ENCODE data around the gene RNF222. TPM values are rescaled to one million over a fixed set of nuclear protein-coding genes. Genes with fewer than 3 reads are reported as not detected.

Gene RNF222
- total and polyA plus RNA-seq, 10 of the 15 experiments (the other 5 are each of a cell fraction or from before 2014, with no cell fraction given) = not detected

DNA sequence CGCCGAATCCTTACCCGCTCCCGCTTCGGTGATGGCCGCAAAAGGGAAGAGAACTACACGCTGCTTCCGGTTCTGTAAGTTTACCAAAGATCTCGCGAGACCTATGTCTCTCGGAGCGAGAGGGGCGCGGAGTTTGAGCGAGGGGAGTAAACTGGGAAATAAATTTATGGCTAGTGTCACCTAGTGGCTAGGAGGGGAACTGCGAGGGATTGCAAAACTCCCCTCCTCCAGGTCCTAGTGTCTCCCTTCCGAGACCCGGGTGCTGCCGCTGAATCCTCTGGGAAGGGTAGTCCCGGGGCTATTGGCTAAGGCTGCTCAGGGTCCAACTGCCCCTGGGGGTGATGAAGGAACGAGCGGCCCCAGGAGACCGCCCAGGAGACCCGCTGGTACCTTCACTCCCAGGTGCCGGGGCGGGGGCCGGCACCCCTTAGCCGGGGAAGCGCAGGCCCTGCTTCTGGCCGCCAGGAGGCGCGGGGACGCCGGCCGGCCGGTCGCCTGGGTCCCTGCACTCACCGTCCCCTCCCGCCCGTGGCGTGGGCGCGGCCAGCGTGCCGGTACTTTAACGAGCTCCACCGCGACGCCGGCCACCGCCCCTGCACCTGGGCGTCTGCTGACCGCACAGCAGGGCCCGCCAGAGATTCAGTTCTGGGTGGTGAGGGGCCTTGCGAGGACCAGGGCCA lies 14.3 kb downstream of the RNF222 start, which contains the start of gene RPL26 (continued):
- TF ChIP-seq POLR2AphosphoS2 (IDR thresholded peaks at IDR 0.05; ENCODE audit: low read depth, low read length) = peak; percentile 91; the same call in 1 of the 2 replicates
- no peak for TF ChIP-seq MTA3 (IDR thresholded peaks at IDR 0.05; ENCODE audit: borderline replicate concordance, low read length)
- peak; percentile 96 for TF ChIP-seq POLR2A (IDR thresholded peaks at IDR 0.05; ENCODE audit: low read depth, low read length)
- TF ChIP-seq ZZZ3 (IDR thresholded peaks at IDR 0.05; ENCODE audit: control insufficient read depth, insufficient read length, low read depth) = no peak
- TF ChIP-seq EGR1 (IDR thresholded peaks at IDR 0.05; ENCODE audit: borderline replicate concordance in 1 of 2, low read depth in 2 of 2, low read length in 2 of 2) = peak in 1 of 2 experiments; percentile 84; a peak in 2 of 3 replicates
- TF ChIP-seq HDAC6 (IDR thresholded peaks at IDR 0.05; ENCODE audit: unreplicated experiment) = peak; percentile 71
- TF ChIP-seq GATAD2B (conservative IDR thresholded peaks at IDR 0.05; ENCODE audit: low read depth) = peak; percentile 94
- peak; percentile 71 for TF ChIP-seq SMAD1 (IDR thresholded peaks at IDR 0.05; ENCODE audit: low read depth, partially characterized antibody)
- TF ChIP-seq, protein P1, sequence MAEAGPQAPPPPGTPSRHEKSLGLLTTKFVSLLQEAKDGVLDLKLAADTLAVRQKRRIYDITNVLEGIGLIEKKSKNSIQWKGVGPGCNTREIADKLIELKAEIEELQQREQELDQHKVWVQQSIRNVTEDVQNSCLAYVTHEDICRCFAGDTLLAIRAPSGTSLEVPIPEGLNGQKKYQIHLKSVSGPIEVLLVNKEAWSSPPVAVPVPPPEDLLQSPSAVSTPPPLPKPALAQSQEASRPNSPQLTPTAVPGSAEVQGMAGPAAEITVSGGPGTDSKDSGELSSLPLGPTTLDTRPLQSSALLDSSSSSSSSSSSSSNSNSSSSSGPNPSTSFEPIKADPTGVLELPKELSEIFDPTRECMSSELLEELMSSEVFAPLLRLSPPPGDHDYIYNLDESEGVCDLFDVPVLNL (IDR thresholded peaks at IDR 0.05; ENCODE audit: low read depth, low read length) = 0 out of 2 replicates have a peak, but pooled peaks have one; percentile 73
- TF ChIP-seq NBN (IDR thresholded peaks at IDR 0.05) = peak; percentile 94
- TF ChIP-seq ATF7 (IDR thresholded peaks at IDR 0.05; ENCODE audit: low read depth) = peak; percentile 55; the same call in 1 of the 2 replicates
- TF ChIP-seq ZNF217 (IDR thresholded peaks at IDR 0.05) = peak; percentile 86
- peak; percentile 99 for TF ChIP-seq CHD2 (IDR thresholded peaks at IDR 0.05; ENCODE audit: borderline replicate concordance, low read depth, low read length)
- TF ChIP-seq SIN3A (IDR thresholded peaks at IDR 0.05; ENCODE audit: low read depth, low read length) = peak; percentile 57; the same call in 1 of the 2 replicates
- TF ChIP-seq, protein P2, sequence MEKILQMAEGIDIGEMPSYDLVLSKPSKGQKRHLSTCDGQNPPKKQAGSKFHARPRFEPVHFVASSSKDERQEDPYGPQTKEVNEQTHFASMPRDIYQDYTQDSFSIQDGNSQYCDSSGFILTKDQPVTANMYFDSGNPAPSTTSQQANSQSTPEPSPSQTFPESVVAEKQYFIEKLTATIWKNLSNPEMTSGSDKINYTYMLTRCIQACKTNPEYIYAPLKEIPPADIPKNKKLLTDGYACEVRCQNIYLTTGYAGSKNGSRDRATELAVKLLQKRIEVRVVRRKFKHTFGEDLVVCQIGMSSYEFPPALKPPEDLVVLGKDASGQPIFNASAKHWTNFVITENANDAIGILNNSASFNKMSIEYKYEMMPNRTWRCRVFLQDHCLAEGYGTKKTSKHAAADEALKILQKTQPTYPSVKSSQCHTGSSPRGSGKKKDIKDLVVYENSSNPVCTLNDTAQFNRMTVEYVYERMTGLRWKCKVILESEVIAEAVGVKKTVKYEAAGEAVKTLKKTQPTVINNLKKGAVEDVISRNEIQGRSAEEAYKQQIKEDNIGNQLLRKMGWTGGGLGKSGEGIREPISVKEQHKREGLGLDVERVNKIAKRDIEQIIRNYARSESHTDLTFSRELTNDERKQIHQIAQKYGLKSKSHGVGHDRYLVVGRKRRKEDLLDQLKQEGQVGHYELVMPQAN (conservative IDR thresholded peaks at IDR 0.05) = peak; percentile 86; the same call in 1 of the 2 replicates
- no peak for TF ChIP-seq CHD4 (IDR thresholded peaks at IDR 0.05)
- TF ChIP-seq MYB (IDR thresholded peaks at IDR 0.05; ENCODE audit: borderline replicate concordance, low read depth, low read length) = 0 out of 2 replicates have a peak, but pooled peaks have one; percentile 10
- TF ChIP-seq, protein P3, sequence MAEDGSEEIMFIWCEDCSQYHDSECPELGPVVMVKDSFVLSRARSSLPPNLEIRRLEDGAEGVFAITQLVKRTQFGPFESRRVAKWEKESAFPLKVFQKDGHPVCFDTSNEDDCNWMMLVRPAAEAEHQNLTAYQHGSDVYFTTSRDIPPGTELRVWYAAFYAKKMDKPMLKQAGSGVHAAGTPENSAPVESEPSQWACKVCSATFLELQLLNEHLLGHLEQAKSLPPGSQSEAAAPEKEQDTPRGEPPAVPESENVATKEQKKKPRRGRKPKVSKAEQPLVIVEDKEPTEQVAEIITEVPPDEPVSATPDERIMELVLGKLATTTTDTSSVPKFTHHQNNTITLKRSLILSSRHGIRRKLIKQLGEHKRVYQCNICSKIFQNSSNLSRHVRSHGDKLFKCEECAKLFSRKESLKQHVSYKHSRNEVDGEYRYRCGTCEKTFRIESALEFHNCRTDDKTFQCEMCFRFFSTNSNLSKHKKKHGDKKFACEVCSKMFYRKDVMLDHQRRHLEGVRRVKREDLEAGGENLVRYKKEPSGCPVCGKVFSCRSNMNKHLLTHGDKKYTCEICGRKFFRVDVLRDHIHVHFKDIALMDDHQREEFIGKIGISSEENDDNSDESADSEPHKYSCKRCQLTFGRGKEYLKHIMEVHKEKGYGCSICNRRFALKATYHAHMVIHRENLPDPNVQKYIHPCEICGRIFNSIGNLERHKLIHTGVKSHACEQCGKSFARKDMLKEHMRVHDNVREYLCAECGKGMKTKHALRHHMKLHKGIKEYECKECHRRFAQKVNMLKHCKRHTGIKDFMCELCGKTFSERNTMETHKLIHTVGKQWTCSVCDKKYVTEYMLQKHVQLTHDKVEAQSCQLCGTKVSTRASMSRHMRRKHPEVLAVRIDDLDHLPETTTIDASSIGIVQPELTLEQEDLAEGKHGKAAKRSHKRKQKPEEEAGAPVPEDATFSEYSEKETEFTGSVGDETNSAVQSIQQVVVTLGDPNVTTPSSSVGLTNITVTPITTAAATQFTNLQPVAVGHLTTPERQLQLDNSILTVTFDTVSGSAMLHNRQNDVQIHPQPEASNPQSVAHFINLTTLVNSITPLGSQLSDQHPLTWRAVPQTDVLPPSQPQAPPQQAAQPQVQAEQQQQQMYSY (CRISPR knock-in tag; IDR thresholded peaks at IDR 0.05) = no peak
- TF ChIP-seq CBX3 (IDR thresholded peaks at IDR 0.05; ENCODE audit: borderline replicate concordance, low read depth) = no peak
- peak; percentile 82 for TF ChIP-seq SP1 (IDR thresholded peaks at IDR 0.05; ENCODE audit: low read depth, low read length)
- TF ChIP-seq PAX5 (IDR thresholded peaks at IDR 0.05; ENCODE audit: borderline replicate concordance, low read depth, low read length) = no peak
- TF ChIP-seq TAF1 (IDR thresholded peaks at IDR 0.05; ENCODE audit: borderline replicate concordance, low read depth, low read length) = peak; percentile 100
- TF ChIP-seq, protein P4, sequence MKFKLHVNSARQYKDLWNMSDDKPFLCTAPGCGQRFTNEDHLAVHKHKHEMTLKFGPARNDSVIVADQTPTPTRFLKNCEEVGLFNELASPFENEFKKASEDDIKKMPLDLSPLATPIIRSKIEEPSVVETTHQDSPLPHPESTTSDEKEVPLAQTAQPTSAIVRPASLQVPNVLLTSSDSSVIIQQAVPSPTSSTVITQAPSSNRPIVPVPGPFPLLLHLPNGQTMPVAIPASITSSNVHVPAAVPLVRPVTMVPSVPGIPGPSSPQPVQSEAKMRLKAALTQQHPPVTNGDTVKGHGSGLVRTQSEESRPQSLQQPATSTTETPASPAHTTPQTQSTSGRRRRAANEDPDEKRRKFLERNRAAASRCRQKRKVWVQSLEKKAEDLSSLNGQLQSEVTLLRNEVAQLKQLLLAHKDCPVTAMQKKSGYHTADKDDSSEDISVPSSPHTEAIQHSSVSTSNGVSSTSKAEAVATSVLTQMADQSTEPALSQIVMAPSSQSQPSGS (IDR thresholded peaks at IDR 0.05; ENCODE audit: low read length) = peak; percentile 65; the same call in 1 of the 2 replicates
- peak; percentile 81 for TF ChIP-seq CREM (IDR thresholded peaks at IDR 0.05; ENCODE audit: low read depth)
